Fibroblast of skin of right biceps (primary cell): Measurements from ENCODE around the gene AJAP1.

Source experiments
- DNase-seq: peaks from one replicate; pipeline ENCODE4 v3.0.0-alpha.2; 2013

AJAP1 gene

GRCh38 chr1:4631321-4631720 lies 23.1 kb upstream of the AJAP1 start:
- no peak for DNase-seq

DNA sequence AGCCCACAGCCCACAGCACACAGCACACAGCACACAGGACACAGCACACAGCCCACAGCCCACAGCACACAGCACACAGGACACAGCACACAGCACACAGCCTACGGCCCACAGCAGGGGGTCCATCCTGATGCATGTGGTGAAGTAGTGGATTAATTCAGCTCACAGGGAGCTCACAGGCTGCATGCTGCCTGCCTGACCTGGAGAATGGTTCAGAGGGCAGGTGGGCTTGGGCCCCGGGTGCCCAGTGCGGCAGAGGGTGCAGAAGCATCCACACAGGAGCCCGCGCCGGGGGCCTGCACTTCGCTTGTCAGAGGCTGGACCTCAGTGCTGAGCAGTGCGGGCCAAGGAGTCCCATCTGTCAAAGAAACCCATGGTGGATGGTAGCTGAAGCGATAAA lies 21.1 kb upstream of the AJAP1 start:
- DNase-seq: no peak

DNA sequence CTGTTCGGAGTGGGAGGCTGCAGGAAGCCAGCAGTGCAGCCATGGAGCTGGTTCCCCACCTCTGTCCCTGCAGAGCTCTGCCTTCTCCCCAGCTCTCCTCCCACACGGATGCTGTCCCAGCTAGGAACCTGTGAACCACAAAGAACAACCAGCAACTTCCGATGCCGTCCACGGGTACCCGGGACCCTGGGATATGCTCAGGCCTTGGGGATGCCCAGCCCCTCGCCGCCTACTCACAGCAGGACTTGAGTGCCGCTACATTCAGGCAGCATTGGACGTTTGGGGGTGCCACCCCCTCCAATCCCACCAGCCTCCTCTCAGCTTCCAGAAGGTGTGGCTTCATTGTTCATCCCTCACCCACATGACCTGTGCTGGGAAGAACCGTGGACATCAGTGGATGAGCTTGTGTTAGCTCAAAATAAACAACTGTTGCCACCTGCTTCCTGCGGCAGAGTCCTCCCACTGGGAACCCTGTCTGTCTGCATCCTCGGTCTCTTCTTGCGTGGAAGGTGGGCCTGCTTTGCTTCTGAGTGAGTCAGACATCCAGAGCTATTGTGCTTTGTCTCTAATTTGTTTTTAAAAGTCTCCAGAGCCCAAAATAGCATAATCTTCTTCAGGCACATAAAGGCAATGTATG lies 20.1 kb upstream of the AJAP1 start:
- DNase-seq: no peak

DNA sequence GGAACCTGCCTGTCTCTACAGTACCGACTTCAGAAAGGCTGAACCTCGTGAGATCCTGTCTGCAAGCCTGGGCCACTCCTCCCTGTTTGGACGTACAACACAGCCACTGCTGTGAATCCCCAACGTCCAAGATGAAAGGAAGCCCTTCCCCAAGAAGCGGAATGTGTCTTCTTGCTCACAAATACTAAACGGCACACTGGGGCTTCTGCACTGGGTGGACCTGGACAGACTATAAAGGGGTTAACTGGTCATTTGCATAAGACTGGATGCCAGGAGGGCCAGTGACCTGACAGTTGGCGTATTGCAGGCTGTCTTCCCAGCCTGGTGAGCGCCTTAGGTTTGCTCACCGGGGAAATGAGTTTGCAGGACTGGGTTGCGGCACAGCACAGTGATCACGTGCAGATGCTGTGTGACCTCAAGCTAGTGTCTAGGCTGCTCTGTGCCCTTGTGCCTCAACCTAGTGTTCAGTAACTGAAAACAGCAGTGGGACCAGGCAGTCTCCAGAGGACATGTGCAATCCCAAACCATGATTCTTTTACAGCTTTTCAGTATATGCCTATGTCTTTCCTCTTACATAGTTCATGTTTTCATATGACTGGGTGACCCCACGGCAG lies 19.5 kb upstream of the AJAP1 start:
- no peak for DNase-seq

DNA sequence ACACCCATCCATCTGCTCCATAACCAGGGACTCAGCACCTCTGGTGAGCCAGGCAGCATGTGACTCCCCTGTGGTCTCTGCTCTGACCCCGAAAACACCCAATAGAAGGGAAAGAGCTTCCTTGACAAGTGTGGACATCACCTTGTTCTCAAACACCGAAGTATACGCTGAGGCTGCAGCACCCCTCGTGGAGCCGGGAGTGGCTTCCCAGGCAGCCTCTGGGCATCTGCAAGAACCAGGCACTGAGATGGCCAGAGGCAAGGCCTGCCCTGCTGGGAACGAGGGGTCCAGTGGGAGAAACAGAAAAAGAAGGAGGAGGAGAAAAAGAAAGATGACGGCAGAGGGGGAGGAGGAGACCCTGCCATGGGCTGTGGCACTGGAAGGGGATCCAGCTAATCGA lies 18.2 kb upstream of the AJAP1 start:
- DNase-seq: no peak

GRCh38 chr1:4636644-4637380 lies 17.6 kb upstream of the AJAP1 start:
- no peak for DNase-seq

- no peak for DNase-seq
These were observed 16.6 kb upstream of the AJAP1 start for GRCh38 chr1:4637616-4638344.

DNA sequence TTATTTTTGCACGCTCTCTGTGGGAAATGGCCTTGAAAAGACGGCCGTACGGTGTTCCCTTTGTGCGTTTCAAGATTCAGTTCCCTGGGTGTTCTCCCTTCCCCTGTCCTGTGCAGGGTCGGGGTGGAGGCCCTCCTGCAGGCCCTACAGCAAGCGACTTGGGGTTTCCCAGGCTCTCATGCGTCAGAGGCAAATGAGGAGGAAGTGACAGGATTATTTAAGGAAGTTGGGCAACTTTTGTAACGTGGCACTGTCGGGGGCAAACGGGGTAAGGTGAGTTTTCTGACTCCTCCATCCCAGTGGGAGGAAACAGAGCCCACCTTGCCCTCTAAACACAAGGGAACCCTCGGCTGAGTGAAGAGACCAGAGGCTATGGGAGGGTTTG lies 16.1 kb upstream of the AJAP1 start:
- no peak for DNase-seq

DNA sequence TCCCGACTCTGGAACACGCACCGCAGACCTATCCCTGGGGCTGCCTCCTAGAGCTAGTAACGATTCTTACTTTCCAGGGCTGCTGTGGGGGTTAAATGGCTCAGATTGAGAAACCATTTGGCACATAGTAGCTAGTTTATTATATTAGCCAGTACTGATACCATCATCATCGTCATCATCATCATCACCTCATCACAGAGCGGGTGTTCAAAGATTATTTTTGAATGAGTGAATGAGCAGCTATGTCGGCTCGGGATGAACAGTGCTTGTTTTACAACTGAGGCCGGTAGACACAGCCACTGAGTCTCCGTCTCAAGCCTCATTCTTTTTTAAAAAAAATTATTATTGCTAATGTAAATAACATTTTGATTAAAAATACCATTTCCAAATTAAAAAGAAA lies 13.5 kb upstream of the AJAP1 start:
- no peak for DNase-seq

DNA sequence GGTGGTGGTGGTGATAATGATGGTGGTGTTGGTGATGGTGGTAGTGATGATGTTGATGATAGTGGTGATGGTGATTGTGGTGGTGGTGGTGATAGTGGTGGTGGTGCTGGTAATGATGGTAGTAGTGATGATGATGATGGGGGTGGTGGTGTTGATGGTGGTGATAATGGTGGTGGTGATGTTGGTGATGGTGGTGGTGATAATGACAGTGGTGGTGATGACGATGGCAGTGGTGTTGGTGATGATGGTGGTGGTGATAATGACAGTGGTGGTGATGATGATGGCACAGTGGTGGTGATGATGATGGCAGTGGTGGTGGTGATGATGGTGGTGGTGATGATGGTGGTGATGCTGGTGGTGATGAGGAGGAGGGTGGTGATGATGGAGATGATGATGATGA lies 7.0 kb upstream of the AJAP1 start:
- DNase-seq: no peak

DNA sequence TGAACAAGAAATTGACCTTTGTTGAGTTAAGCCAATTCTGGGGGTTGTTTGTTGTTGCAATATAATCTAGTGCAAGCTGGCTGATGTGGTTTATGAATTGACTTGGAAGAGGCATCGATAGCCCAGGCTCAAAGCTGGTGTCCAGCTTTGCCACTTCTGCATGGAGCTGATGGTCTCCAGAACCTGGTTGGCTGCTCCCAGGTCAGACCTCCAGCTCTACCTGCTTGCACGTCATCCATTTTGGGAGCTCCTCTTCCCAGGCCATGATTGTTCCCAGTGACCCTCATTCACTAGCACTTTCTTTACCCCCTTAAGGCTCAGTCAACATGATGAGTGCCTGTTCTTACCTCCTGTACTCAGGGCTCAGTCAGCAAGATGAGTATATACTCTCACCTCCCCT lies 5.8 kb upstream of the AJAP1 start:
- DNase-seq: no peak

DNA sequence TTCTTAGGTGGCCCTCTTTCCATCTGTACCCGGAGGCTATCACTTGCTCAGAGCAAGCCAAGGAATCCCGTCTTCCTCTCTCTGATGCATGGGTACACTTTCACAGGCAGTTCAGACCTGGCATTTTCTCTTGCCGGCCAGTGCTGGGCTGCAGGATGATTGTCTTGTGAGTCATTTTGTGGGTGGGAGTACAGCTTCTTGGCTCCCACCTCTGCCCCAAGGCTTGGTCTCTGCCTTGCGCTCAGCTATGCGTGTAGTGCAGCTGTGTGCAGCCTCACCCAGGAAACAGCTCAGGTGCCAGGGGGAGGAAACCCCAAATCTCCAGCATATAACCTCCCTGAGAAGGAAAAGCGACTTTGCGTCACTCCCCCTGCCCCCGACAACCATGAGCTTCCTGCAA lies 3.9 kb upstream of the AJAP1 start:
- peak; percentile 54 for DNase-seq

DNA sequence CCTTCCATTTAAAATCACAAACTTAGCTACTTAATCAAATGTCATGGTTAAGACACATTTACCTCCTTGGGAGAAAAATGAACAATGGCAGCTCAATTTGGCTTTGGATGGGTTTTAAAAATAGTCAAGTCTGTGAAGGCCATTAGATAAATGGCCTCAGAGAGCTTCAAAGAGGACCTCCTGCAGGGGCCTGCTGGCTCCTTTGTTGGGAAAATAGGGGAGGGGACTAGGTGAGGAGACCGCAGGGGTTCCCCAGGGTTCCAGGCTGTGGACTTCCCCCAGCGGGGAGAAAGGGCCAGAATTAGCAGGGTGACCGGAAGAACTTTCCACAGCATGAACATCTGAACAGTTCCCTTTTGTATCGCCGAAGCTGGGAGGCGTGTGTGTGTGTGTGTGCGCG lies 3.4 kb upstream of the AJAP1 start:
- DNase-seq: no peak

DNA sequence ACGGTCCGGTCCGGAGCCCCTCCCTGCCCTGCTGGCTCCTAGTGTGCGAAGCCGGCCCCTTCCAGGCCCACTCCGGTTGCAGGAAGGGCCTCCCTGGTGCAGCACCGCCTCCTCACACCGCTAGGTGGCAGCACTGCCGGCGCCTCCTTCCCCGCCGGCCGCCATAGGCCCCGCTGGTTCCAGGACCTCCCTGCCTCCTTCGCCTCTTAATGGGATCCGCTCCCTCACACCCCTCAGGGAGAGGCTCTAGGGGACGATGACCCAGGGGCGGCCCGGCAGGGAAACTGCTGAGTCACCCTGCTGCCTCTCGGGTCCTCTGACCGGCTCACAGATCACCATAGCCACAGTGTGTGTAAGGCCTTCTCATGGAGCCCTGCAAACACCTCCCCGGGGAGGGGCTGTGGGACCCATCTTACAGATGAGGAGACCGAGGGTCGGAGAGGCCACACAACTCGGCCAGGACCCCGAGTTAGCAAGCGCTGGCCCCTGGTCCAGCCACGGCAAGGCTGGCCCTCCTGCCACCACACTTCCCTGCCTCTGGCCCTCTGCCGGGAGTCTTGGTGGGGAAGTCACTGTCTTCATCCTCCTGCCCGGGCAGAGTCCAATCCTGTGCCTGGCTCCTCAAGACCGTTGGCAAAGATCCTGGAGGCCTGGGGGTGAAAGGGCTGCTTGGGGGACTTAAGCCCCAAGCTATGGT lies 1.6 kb upstream of the AJAP1 start:
- DNase-seq: peak; percentile 46

- no peak for DNase-seq
These were observed 1.1 kb upstream of the AJAP1 start for GRCh38 chr1:4653328-4653660.

DNA sequence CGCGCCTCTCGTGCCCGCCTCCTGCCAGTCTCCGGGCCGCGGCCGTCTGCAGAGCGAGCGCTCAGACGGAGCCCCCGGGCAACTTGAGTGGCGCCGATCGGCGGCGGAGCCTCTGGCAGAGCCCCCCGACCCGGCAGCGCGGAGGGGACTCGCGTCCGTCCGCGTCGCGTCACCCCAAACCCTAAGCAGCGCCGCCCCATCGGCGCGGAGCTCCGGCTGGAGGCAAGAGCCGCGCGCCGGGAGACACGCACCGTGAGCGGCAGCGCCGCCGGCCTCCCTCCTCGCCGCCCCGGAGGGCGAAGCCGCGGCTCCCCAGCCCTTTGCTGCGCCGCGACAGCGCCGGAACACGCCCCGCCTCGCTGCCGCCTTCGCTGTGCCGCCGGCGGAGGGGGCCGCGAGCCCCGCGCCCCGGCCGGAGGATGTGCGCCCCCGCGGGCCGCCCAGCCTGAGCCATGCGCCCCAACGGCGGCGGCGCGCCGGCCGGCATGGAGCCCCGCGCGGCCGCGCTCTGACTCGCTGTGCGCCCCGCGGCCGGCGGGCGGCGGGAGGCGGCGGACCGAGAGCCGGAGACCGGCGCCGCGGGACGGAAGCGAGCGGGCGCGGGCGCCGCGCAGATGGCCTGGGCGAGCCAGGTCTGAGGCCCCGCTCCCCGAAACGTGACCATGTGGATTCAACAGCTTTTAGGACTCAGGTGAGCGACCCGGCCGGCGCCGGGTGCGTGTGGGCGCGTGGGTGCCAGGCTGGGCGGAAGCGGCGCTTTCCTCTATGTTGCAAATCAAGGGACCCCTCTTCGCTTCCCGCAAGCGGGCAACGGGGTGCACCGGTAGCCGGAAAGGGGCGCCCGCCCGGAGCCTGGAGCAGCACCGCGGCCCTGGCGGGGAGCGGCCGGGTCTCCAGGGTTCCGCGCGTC lies 610 bp downstream of the AJAP1 start:
- peak; percentile 29 for DNase-seq

DNA sequence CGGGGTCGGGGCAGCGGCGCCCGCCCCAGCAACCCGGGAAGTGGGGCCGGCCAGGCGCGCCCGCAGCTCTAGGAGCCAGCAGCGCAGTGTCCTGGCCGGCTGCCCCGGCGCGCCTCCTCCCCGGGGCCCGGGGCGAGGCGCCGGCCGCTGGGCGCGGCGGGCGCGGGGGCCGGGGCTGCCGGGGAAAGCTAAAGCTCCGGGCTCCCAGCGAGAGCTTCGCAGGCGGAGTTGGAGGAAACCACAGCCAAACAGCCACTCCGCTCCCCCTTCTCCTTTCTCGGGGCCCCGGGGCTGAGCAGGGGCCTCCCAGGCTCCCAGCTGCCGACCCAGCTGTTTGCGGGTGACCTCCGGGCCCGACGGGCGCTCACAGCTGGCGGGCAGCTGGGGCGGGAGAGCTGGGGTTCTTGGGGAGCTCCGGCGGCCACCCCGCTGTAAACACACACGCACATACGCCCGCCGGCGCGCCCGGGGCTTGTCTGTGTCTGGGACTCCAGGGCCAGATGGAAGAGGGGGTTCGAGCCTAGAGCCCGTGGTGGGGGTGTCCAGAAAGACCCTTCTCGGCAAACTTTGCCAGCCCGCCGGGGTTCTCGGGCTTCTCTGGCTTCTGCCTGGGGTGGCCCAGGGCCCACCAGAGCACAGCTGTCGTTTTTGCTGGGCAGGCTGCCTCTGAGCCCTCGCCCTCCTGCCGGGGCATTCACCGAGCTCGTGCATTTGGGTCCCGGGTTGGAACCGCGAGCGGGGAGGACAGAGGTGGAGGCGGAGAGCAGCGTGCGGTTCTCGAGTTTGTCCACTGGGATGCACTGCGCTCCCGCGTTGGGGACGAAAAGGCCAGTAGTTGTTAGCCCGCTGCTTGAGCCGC lies 1.5 kb downstream of the AJAP1 start:
- DNase-seq: peak; percentile 77

GRCh38 chr1:4656533-4657140 lies 2.2 kb downstream of the AJAP1 start:
- no peak for DNase-seq

DNA sequence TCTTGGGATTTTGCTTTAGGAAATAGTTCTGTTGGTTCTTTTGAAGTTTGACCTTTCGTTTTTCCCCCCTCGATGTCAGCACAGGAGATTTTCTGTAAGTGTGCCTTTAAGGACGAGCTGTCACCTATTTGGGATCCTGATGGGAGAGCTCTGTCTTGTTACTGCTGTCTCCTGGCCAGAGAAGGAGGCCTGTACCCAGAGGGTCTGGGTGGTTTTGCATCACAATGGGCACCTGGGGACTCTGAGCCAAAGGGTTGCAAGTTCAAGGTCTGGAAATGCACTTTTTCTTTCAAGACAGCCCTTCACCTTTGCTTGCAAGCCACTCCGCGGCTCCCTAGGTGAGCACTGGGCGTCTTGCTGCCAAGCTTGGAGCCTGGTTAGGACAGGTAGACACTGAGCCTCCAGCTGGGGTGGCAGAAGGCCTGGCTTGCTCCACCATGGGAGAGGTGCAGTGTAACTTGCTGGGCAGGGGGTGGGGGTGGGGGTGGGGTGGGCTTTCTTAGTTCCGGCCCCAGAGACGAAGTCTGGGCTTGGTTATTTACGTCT lies 2.9 kb downstream of the AJAP1 start:
- no peak for DNase-seq

- peak; percentile 14 for DNase-seq
These were observed 3.6 kb downstream of the AJAP1 start for GRCh38 chr1:4657960-4658541.
